ENCODE results near the gene HYDIN.
"Not testable (repeated sequence)": the region's sequence is repeated elsewhere in the genome, so short reads cannot be mapped to it uniquely, and the experiment has no call there.

DNA sequence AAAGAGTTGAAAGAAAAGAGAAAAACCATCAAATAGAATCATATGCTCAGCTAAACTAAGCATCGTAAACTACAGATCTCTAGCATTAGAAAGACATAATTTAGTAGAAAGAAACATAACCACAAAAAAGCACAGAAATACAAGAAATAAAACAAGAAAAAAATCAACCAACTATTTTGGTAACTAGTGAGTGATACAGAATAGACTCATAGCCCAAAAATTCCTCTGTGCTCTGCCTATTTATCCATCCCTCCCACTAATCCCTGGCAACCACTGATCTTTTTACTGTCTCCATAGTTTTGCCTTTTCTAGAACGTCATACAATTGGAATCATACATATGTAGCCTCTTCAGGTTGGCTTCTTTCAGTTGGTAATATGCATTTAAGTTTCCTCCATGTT lies 180.2 kb downstream of the HYDIN start:
- not testable (repeated sequence) for TF ChIP-seq POLR2A (IDR thresholded peaks at IDR 0.05; ENCODE audit: low read length); GATA1 (IDR thresholded peaks at IDR 0.05; ENCODE audit: low read depth, low read length)

Data from erythroblast (primary cell).